ENCODE results near the gene LPCAT1. TPM values are rescaled to one million over a fixed set of nuclear protein-coding genes. Genes with fewer than 3 reads are reported as not detected.

The LPCAT1 gene
- total RNA-seq, 1 donor from 2014 or later, result 11.0 TPM

DNA sequence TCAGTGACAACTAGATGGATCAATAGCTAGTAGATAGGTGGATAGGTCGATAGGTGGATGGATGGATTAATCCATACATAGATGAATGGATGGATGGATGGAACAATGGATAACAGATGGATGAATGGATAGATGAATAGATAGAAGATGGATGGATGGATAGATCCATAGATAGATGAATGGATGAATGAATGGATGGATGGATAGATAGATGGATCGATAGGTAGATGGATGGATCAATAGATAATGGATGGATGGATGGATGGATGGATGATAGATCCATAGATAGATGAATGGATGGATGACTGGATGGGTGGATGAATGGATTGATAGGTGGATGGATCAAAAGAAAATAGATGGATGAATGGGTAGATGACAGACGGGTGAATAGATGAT, 83.7 kb downstream of the LPCAT1 start:
- intact Hi-C loops (cut with micrococcal nuclease), result no loop called here
- H3K4me1 ChIP-seq, result peaks cover 10% of the 10 kb centered on the region
- H3K27me3 ChIP-seq (ENCODE audit: low read depth), result peaks cover 90% of the 10 kb centered on the region
- no peak overlapping the region for H3K4me3 ChIP-seq
- TF ChIP-seq, protein P1, sequence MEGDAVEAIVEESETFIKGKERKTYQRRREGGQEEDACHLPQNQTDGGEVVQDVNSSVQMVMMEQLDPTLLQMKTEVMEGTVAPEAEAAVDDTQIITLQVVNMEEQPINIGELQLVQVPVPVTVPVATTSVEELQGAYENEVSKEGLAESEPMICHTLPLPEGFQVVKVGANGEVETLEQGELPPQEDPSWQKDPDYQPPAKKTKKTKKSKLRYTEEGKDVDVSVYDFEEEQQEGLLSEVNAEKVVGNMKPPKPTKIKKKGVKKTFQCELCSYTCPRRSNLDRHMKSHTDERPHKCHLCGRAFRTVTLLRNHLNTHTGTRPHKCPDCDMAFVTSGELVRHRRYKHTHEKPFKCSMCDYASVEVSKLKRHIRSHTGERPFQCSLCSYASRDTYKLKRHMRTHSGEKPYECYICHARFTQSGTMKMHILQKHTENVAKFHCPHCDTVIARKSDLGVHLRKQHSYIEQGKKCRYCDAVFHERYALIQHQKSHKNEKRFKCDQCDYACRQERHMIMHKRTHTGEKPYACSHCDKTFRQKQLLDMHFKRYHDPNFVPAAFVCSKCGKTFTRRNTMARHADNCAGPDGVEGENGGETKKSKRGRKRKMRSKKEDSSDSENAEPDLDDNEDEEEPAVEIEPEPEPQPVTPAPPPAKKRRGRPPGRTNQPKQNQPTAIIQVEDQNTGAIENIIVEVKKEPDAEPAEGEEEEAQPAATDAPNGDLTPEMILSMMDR (IDR thresholded peaks at IDR 0.05; ENCODE audit: borderline replicate concordance), result no peak
- H3K36me3 ChIP-seq, result no peaks in the 10 kb centered on the region
- H3K9me3 ChIP-seq (replicated peaks), result peaks cover 5% of the 10 kb centered on the region
- no peak for DNase-seq
- no peak overlapping the region for H3K27ac ChIP-seq (replicated peaks)

DNA sequence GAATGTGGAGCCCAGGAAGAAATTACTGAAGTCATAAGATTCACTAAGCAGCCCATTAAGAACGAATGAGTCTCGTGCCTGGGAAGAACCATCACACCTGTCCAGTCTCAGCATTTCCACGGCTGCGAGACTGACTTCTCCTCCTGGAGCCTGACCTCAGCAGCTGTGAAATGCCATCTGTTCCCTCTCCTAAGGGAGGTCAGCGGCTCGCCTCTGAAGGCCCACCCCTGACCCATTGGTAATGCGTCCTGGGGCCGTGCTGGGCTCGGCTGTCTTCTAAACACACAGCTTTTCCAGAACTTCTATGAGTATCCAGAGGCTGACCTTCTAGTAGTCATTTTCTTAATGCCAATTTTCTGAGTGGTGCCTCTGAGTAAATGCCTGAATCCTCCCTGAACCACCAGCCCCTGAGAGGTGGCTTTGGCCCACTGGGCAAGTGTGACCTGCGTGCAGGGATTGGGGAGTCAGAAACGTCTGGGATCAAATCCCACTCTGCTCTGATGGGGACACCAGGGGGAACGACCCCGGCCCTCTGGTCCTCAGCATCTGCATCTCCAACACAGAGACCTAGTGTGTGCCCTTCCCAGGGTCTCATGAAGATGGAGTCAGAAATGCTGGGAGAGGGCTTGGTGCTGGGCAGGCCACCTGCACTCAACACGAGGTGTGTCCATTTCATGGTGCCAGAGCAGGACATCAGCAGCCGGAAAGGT, 84.2 kb downstream of the LPCAT1 start:
- Histone ChIP-seq H3K27me3 (ENCODE audit: low read depth) (peaks cover 85% of the 10 kb centered on the region), H3K36me3 (no peaks in the 10 kb centered on the region), H3K4me1 (peaks cover 4% of the 10 kb centered on the region), H3K9me3 (replicated peaks) (peaks cover 5% of the 10 kb centered on the region), H3K4me3 (no peak overlapping the region), H3K27ac (replicated peaks) (no peak overlapping the region)
- TF ChIP-seq, protein P1 (IDR thresholded peaks at IDR 0.05; ENCODE audit: borderline replicate concordance), result no peak
- no peak for DNase-seq
- intact Hi-C loops (cut with micrococcal nuclease), result no loop called here

DNA sequence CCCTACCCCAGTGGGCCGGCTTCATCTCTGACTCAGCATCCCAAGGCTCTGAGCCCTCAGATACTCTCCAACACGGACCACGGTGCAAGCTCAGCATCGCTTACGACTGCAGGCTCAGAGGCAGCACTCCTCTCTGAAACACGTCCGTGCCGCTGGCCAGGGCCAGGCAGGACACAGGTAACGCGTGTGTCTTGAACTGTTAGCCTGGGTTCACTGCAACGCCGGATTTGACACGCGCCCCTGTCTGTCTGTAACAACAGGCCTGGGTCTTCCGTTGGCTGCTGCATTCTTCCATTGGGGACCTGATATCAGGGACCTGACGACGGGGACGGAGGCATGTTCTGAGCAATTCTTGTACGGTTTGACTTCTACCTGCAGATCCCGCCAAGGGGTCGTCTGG, 84.9 kb downstream of the LPCAT1 start:
- Histone ChIP-seq H3K4me1 (no peaks in the 10 kb centered on the region), H3K27ac (replicated peaks) (no peak overlapping the region), H3K4me3 (no peak overlapping the region), H3K9me3 (replicated peaks) (peaks cover 5% of the 10 kb centered on the region), H3K27me3 (ENCODE audit: low read depth) (peaks cover 78% of the 10 kb centered on the region), H3K36me3 (no peaks in the 10 kb centered on the region)
- TF ChIP-seq, protein P1 (IDR thresholded peaks at IDR 0.05; ENCODE audit: borderline replicate concordance), result no peak
- DNase-seq, result no peak
- intact Hi-C loops (cut with micrococcal nuclease), result no loop called here

DNA sequence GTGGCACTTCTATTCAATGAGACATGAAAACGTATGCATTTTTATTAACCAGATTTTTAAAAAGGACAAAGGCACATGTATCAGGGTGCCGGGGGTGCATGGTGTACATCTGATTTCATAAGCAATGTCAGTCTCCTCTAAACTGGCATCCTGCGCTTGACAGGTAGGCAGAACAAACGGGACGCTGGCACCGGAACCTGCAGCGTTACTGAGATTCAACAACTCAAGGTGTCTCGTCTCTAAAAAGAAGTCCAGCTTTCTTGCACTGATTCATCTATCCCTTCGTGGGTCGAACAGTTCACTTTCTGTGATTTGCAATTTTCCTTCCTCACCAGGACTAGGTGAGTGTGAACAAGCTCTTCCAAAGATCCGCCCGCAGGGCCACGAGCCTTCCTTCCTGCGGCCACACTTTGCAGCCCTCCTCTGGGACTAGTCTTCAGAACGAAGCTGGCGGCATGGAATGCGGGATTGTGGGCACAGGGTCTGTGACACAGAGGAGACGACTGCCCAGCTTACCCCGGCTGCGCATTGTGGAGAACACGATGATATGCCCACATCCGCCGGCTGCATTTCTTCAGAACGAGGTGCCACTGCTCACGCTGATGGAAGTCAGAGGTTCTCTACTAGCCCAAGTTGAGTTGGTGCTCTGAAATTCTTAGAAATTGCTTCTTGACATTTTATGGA, 85.7 kb downstream of the LPCAT1 start:
- Histone ChIP-seq H3K27me3 (ENCODE audit: low read depth) (peaks cover 70% of the 10 kb centered on the region), H3K4me3 (no peak overlapping the region), H3K4me1 (no peaks in the 10 kb centered on the region), H3K27ac (replicated peaks) (no peak overlapping the region), H3K9me3 (replicated peaks) (peaks cover 5% of the 10 kb centered on the region), H3K36me3 (no peaks in the 10 kb centered on the region)
- DNase-seq, result no peak
- intact Hi-C loops (cut with micrococcal nuclease), result no loop called here
- TF ChIP-seq, protein P1 (IDR thresholded peaks at IDR 0.05; ENCODE audit: borderline replicate concordance), result no peak

DNA sequence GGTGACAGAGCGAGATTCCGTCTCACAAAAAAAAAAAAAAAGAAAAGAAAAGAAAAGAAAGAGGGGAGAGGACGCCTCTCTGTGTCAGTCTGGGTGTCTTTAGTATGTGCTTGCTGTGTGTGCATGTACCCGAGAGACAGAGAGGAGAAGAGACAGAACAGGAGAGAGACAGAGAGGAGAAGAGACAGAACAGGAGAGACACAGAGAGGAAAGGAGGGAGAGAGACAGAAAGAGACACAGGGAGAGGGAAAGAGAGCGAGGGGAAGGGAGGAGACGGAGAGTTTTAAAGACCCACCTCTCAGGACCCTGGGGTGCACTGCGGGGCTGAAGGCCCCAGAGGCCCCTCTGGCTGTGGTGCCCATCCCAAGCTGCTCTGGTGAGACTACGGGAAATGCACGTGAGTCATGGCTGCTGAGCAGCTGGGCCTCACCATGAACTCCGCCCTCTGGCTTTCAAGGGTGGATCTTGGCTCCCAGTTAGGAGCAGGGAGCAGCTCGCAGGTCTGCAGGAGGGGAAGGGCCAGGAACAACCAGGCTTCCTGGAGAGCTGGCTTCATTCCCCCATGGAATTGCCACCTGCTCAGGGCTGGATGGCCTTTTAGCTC, 86.4 kb downstream of the LPCAT1 start:
- H3K27ac ChIP-seq (replicated peaks), result no peak overlapping the region
- intact Hi-C loops (cut with micrococcal nuclease), result no loop called here
- H3K4me1 ChIP-seq, result no peaks in the 10 kb centered on the region
- H3K4me3 ChIP-seq, result no peak overlapping the region
- no peak for DNase-seq
- TF ChIP-seq, protein P1 (IDR thresholded peaks at IDR 0.05; ENCODE audit: borderline replicate concordance), result no peak
- peaks cover 5% of the 10 kb centered on the region for H3K9me3 ChIP-seq (replicated peaks)
- no peaks in the 10 kb centered on the region for H3K36me3 ChIP-seq
- H3K27me3 ChIP-seq (ENCODE audit: low read depth), result peaks cover 65% of the 10 kb centered on the region
